CD14-positive monocyte (primary cell): ENCODE measurements around the gene EME2. TPM values are rescaled to one million over a fixed set of nuclear protein-coding genes. Genes with fewer than 3 reads are reported as not detected.

ENCODE experiments used
- DNase-seq, 3 donors: peaks; one replicate each; pipeline ENCODE4 v3.0.0-alpha.2; 2011 to 2022
- H2AFZ ChIP-seq: 2 replicates; pipeline ENCODE4 v1.6.0; 2012; ENCODE audit warnings: mild to moderate bottlenecking, low read depth, low read length, inconsistent platforms; ENCODE audit not compliant: insufficient read depth, poor library complexity, severe bottlenecking
- H3K27ac ChIP-seq, 2 donors: 1 replicate in 1 of 2; 2 replicates in 1 of 2; pipeline ENCODE4 v1.5.1; 2012 to 2013; ENCODE audit warnings: low read length in 2 of 2, control low read depth in 1 of 2, inconsistent platforms in 1 of 2, low read depth in 1 of 2, mild to moderate bottlenecking in 1 of 2
- H3K27me3 ChIP-seq, 2 donors: one replicate each; pipeline versions ENCODE4 v1.6.0 to v1.6.1; 2011 to 2013; ENCODE audit warnings: low read length in 2 of 2; ENCODE audit not compliant: control insufficient read depth in 2 of 2, insufficient read depth in 2 of 2
- H3K36me3 ChIP-seq, 2 donors: replicated peaks in 1 of 2; 1 replicate in 1 of 2; 2 replicates in 1 of 2; pipeline versions ENCODE4 v1.5.1 to v1.6.1; 2012 to 2013; ENCODE audit warnings: low read length in 2 of 2, control low read depth in 1 of 2, inconsistent platforms in 1 of 2, mild to moderate bottlenecking in 1 of 2; ENCODE audit not compliant: insufficient read depth in 2 of 2, control insufficient read depth in 1 of 2
- H3K4me1 ChIP-seq, 2 donors: 1 replicate in 1 of 2; 2 replicates in 1 of 2; pipeline versions ENCODE4 v1.5.1 to v1.6.1; 2012 to 2013; ENCODE audit warnings: low read length in 2 of 2, control low read depth in 1 of 2, inconsistent platforms in 1 of 2, mild to moderate bottlenecking in 1 of 2, moderate library complexity in 1 of 2; ENCODE audit not compliant: insufficient read depth in 2 of 2, control insufficient read depth in 1 of 2
- H3K4me2 ChIP-seq: replicated peaks from 2 replicates; pipeline ENCODE3; 2012; ENCODE audit warnings: low read length, moderate library complexity, mild to moderate bottlenecking; ENCODE audit not compliant: poor library complexity, severe bottlenecking; ENCODE audit errors: extremely low read depth
- H3K4me3 ChIP-seq, 3 experiments: fragments of 200-600 bp in 1 of 3; sonication (generic) in 1 of 3; replicated peaks in 1 of 3; 1 replicate in 2 of 3; 2 replicates in 1 of 3; pipeline ENCODE4 v1.5.1; 2011 to 2013; ENCODE audit warnings: low read length in 3 of 3, mild to moderate bottlenecking in 3 of 3, control low read depth in 2 of 3, low read depth in 2 of 3, inconsistent platforms in 1 of 3, moderate library complexity in 1 of 3
- H3K79me2 ChIP-seq: 2 replicates; pipeline ENCODE4 v1.6.0; 2012; ENCODE audit warnings: mild to moderate bottlenecking, control low read depth, inconsistent platforms, low read length, moderate library complexity; ENCODE audit not compliant: insufficient read depth
- H3K9ac ChIP-seq: 2 replicates; pipeline ENCODE4 v1.6.0; 2017; ENCODE audit warnings: low read length, mild to moderate bottlenecking; ENCODE audit not compliant: insufficient read depth, poor library complexity, severe bottlenecking
- H3K9me3 ChIP-seq, 2 donors: replicated peaks in 1 of 2; 1 replicate in 1 of 2; 2 replicates in 1 of 2; pipeline versions ENCODE4 v1.5.1 to v1.6.1; 2012 to 2013; ENCODE audit warnings: low read length in 2 of 2, control low read depth in 1 of 2; ENCODE audit not compliant: control insufficient read depth in 1 of 2, insufficient read depth in 1 of 2
- H4K20me1 ChIP-seq: 2 replicates; pipeline ENCODE4 v1.6.0; 2012; ENCODE audit warnings: mild to moderate bottlenecking, low read length, control low read depth, moderate library complexity; ENCODE audit not compliant: insufficient read depth
- H3K27ac Mint-ChIP-seq, 7 donors: one replicate each; pipeline ENCODE4 v1.8.0; 2020; ENCODE audit warnings: mild to moderate bottlenecking in 7 of 7, mixed read lengths in 7 of 7, moderate library complexity in 6 of 7, inconsistent platforms in 2 of 7
- H3K27me3 Mint-ChIP-seq, 3 donors: one replicate each; pipeline ENCODE4 v1.8.0; 2021 to 2022; ENCODE audit warnings: low read depth in 3 of 3, mild to moderate bottlenecking in 3 of 3, mixed read lengths in 3 of 3, moderate library complexity in 3 of 3, inconsistent platforms in 1 of 3
- H3K36me3 Mint-ChIP-seq, 2 donors: one replicate each; pipeline ENCODE4 v1.8.0; 2020; ENCODE audit warnings: mixed read lengths in 2 of 2, inconsistent platforms in 1 of 2, mild to moderate bottlenecking in 1 of 2
- H3K4me1 Mint-ChIP-seq: one replicate; pipeline ENCODE4 v1.8.0; 2020; ENCODE audit warnings: mild to moderate bottlenecking, mixed read lengths
- H3K4me3 Mint-ChIP-seq, 2 donors: one replicate each; pipeline ENCODE4 v1.8.0; 2020; ENCODE audit warnings: mild to moderate bottlenecking in 2 of 2, mixed read lengths in 2 of 2, moderate library complexity in 1 of 2
- H3K9me3 Mint-ChIP-seq, 7 donors: one replicate each; pipeline ENCODE4 v1.8.0; 2020 to 2022; ENCODE audit warnings: mixed read lengths in 7 of 7, mild to moderate bottlenecking in 6 of 7, moderate library complexity in 6 of 7, inconsistent platforms in 2 of 7
- CTCF ChIP-seq: fragments of 200-600 bp; IDR thresholded peaks from one replicate; pipeline ENCODE4 v1.8.0; 2022; ENCODE audit warnings: antibody characterized with exemption, mild to moderate bottlenecking
- WGBS: methylation state at CpG from one replicate; pipeline ENCODE4 v1.1.5; 2013; ENCODE audit warnings: missing lambda C conversion rate; ENCODE audit not compliant: insufficient coverage; 5-methylcytosine and 5-hydroxymethylcytosine counted together
- intact Hi-C, 2 donors: fragments of 100-400 bp; cut with micrococcal nuclease; formaldehyde crosslinking; loops; one replicate each; pipeline versions ENCODE4 v1.15.0 to v1.15.1; 2023
- polyA plus RNA-seq, 3 donors: library from polyadenylated mRNA; depleted of rRNA in 1 of 3; unstranded in 2 of 3; stranded (reverse) in 1 of 3; fragments of 300-500 nt in 2 of 3; fragments of >200 nt in 1 of 3; fragmentation: Illumina TruSeq in 2 of 3; gene quantifications; 1 replicate in 2 of 3; 2 replicates in 1 of 3; pipeline ENCODE4 v1.2.3, GENCODE V29; 2012 to 2021

Gene EME2
- polyA plus RNA-seq, 3 donors: 0.26 to 36.6 (median 0.48) TPM

DNA sequence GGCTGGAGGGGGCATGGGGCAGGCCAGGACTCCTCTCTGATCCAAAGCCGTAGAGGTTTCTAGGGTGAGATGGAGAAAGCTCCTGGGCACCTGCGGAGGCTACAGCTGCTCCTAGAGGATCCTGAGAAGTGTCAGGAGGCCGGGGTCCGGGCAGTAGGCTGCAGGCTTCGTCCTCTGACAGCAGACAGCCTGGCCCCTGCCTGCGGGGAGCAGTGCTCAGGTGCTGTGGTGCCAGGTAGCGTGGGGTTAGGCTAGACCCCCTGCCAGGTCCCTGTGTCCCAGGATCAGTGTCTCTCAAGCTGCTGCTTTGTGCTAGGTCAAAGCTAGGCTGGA, 1.8 kb downstream of the EME2 start:
- H3K9me3 Mint-ChIP-seq: peaks cover 0 to 2% (median 0%) of the 10 kb centered on the region in 7 donors
- Histone ChIP-seq H3K9me3 (no peaks in the 10 kb centered on the region), H3K79me2 (peaks cover 46% of the 10 kb centered on the region), H2AFZ (no peak overlapping the region), H3K4me3 (peak overlapping the region in 2 of 3 experiments; percentile 78 to 99), H3K4me1 (peaks cover 30 to 45% of the 10 kb centered on the region in 2 donors), H3K4me2 (peak overlapping the region; percentile 100), H3K9ac (peak overlapping the region; percentile 84), H3K27me3 (no peaks in the 10 kb centered on the region), H3K27ac (peak overlapping the region in 1 of 2 donors; percentile 39), H3K36me3 (peaks cover 35 to 39% of the 10 kb centered on the region in 2 donors), H4K20me1 (peaks cover 85% of the 10 kb centered on the region)
- H3K36me3 Mint-ChIP-seq: peaks cover 5 to 40% of the 10 kb centered on the region in 2 donors
- no peak overlapping the region for H3K4me3 Mint-ChIP-seq
- no peak for TF ChIP-seq CTCF
- no peak overlapping the region for H3K27ac Mint-ChIP-seq
- 92% methylated on average over 7 of the region's 7 CpGs for WGBS
- peaks cover 28% of the 10 kb centered on the region for H3K4me1 Mint-ChIP-seq
- H3K27me3 Mint-ChIP-seq: peaks cover 0 to 1% (median 0%) of the 10 kb centered on the region in 3 donors
- intact Hi-C loops: loop anchor here (5.0 to 10.0 kb wide), 4 partner anchors 70 to 352 kb away; partner anchors contain the start of genes CLCN7 (in 1 of the 2), MAPK8IP3 (in 1 of the 2) and UQCC4 (in 1 of the 2)
- no peak for DNase-seq

GRCh38 chr16:1775006-1775845, 2.6 kb downstream of the EME2 start:
- H3K27me3 ChIP-seq: no peaks in the 10 kb centered on the region
- Mint-ChIP-seq H3K4me3 (no peak overlapping the region), H3K36me3 (peaks cover 5 to 43% of the 10 kb centered on the region in 2 donors), H3K9me3 (peaks cover 0 to 2% (median 0%) of the 10 kb centered on the region in 7 donors), H3K27me3 (peaks cover 0 to 1% (median 0%) of the 10 kb centered on the region in 3 donors), H3K4me1 (peaks cover 26% of the 10 kb centered on the region), H3K27ac (peak overlapping the region in 2 of 7 donors; percentile 43 to 54)
- no peak for TF ChIP-seq CTCF
- H3K36me3 ChIP-seq: peaks cover 39% of the 10 kb centered on the region in 2 donors
- peaks cover 85% of the 10 kb centered on the region for H4K20me1 ChIP-seq
- peaks cover 51% of the 10 kb centered on the region for H3K79me2 ChIP-seq
- H2AFZ ChIP-seq: no peak overlapping the region
- no peaks in the 10 kb centered on the region for H3K9me3 ChIP-seq
- H3K27ac ChIP-seq: no peak overlapping the region
- peaks cover 27 to 39% of the 10 kb centered on the region in 2 donors for H3K4me1 ChIP-seq
- H3K4me3 ChIP-seq: no peak overlapping the region
- 97% methylated on average over 30 of the region's 30 CpGs for WGBS
- no peak overlapping the region for H3K9ac ChIP-seq
- no peak for DNase-seq
- no peak overlapping the region for H3K4me2 ChIP-seq
- intact Hi-C loops: loop anchor here (10.0 kb wide), 3 partner anchors 70 to 300 kb away; partner anchors contain the start of genes CLCN7 (in 1 of the 2) and MAPK8IP3 (in 1 of the 2)
